Dermis blood vessel endothelial cell (primary cell): ENCODE measurements around the gene TGFBI. TPM values are rescaled to one million over a fixed set of nuclear protein-coding genes. Genes with fewer than 3 reads are reported as not detected.

Source experiments
- DNase-seq: peaks from one replicate; pipeline ENCODE4 v3.0.0; 2010
- total RNA-seq: library from RNA; depleted of rRNA; stranded (reverse); fragments of >200 nt; gene quantifications from 2 replicates; pipeline ENCODE4 v1.2.3, GENCODE V29; 2014

Gene TGFBI
- total RNA-seq, 1 donor from 2014 or later, result 9.5 TPM

GRCh38 chr5:136066661-136067271 lies 38.0 kb downstream of the TGFBI start:
- DNase-seq, result no peak

DNA sequence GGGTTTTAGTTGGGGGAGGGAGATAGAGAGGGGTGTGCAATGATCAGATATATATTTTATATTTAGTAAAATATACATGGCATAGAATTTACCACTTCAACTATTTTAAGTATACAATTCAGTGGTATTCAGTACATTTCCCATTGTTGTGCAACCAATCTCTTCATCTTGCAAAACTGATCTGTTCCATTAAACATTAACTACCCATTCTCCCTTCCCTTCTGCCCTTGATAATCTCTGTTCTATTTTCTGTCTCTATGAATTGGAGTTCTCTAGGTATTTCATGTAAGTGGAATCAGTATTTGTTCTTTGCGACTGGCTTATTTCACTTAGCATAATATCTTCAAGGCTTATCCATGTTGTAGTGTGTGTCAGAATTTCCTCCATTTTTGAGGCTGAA lies 38.6 kb downstream of the TGFBI start:
- DNase-seq, result no peak

- DNase-seq, result no peak
Measured at GRCh38 chr5:136070486-136071285, 41.9 kb downstream of the TGFBI start.

DNA sequence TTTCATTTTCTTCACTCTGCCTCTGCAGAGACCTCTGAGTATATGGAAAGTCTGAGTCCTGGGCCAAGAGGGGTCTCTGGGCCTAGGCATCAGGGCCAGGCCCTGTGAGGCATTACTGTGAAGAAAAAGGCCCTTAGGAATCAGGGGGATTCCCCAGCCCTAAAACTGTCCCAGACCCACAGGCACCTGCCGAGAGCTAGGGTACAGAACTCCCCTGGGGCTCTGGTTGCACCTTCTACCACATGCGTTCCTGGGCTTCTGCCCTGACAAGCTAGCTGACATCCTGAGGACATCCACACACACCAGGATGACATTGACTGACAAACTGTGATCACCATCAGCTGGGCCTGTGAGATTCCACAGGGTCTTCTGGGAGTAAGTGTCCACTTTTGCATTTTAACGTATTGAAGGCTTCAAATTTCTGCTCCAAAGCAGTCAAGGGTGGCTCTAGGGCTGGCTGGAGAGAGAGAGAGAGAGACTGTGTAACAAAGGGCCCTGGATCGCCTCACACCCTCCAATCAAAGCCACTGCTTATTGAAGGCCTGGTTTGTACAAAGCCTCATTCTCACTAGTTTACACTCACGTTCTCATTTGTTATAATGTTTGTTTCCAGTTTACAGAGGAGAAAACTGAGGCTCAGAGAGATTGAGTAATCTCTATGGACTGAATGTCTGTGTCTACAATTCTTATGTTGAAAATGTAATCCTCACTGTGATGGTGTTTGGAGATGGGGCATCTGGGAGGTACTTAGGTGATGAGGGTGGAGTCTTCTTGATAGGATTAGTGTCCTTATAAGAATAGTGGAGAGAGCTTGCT lies 45.1 kb downstream of the TGFBI start:
- DNase-seq, result no peak

- DNase-seq, result no peak
Measured at GRCh38 chr5:136075466-136075891, 46.7 kb downstream of the TGFBI start.

DNA sequence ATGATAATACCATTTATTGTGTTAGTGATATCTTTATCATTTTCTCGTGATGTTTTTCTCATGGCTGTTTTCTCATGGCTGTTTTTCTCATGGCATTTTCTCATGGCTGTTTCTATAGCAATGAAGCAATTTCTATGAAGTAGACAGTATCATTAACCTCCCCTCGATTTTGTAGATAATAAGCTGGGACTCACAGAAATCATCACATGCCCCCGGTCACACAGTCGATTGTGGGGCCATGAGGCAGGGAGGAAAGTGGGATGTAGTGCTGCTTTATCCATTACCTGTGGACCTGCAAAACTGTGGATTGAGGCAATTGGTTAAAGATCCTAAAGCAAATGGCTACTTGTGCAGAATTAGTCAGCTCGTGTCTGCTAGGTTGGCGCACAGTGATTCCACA lies 47.3 kb downstream of the TGFBI start:
- no peak for DNase-seq

- no peak for DNase-seq
Measured at GRCh38 chr5:136076881-136077445, 48.2 kb downstream of the TGFBI start.

- DNase-seq, result no peak
Measured at GRCh38 chr5:136079195-136079985, 50.6 kb downstream of the TGFBI start.

DNA sequence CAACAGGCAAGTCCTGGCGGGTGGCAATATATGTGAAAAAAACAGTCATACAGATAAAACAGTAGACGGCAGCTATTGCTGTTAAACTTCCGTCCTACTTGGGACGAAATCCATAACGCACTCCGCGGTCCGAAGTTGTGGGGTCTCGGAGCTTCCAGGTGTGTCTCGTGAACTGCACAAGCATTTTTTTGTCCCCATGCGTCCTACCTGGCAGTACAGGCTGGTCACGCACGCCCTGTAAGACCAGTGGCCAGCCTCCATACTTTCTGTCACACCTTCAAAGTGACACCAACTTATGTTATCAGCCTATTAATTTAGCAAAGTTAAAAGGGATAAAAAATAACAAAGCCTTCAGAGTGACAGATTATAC lies 51.3 kb downstream of the TGFBI start:
- peak; percentile 17 for DNase-seq

DNA sequence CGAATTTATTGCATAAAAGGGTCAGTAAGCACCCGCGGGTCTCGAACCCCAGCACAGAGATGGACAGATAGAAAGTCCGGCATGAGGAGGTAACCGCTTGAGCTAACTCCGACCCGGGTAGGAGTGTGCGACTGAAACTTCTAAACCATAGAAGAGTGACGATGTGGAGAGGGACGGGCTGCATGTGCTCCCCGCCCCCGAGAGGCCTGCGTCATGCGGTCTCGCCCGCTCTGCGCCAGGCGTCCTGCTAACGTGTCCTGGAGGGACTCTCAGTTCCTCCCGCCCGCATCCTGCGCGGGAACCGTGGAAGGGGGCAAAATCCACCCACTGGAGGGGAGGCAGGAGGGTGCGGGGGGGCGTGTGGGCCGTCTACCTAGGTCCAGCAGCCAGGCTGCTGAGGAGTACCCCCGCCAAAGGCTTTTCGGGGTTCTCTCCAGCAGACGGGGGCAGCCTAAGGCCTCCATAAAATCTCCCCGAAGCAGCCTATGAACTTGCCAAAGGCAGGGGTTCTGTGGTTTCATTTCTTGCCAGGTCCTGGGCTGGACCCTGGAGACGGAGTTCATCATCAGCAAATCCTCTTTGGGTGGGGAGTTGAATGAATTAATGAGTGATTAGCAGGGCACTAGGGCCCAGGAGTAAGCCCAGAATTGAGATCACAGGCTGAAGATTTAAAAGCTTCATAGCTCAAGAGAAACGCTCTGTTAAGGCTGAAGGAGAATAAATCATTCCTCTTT lies 51.9 kb downstream of the TGFBI start:
- DNase-seq, result peak; percentile 87

GRCh38 chr5:136081217-136081591 lies 52.4 kb downstream of the TGFBI start:
- no peak for DNase-seq

DNA sequence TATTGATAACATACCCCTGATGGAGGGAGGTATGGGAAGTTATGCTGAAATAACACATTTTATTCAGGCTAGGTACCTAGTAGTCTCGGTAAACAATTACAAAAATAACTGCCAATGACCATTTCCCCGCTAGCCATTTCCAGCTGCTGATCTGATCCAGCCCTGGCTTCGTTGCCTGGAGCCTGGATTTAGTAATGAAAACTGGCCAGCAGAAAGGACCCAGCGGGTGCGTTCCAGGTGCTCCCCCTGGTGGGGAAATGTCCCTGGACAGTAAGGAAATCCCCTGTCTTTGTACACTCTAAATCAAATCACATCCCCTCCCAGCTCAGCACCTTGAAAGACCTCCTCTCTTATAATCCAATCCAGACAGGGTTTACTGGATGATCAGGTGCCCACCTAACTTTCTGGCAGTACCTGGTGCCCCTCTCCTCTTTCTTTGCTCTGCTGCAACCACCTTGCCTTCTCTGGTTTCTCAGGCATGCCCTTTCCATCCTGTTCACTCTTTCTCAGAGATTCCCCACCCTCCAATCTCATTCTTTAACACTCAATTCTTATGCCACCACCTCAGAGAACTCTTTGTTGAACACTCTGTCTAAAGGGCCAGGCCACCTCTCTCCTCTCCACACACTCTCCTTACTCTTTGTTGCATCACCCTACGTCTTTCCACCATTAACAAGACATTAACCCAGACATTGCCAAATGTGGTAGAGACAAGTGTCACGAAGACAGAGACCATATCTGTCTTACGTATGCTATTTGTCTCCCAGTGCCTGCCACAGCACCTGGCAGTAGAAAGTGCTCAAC lies 53.8 kb downstream of the TGFBI start:
- peak; percentile 84 for DNase-seq

- DNase-seq, result no peak
Measured at GRCh38 chr5:136084698-136085097, 55.9 kb downstream of the TGFBI start.

DNA sequence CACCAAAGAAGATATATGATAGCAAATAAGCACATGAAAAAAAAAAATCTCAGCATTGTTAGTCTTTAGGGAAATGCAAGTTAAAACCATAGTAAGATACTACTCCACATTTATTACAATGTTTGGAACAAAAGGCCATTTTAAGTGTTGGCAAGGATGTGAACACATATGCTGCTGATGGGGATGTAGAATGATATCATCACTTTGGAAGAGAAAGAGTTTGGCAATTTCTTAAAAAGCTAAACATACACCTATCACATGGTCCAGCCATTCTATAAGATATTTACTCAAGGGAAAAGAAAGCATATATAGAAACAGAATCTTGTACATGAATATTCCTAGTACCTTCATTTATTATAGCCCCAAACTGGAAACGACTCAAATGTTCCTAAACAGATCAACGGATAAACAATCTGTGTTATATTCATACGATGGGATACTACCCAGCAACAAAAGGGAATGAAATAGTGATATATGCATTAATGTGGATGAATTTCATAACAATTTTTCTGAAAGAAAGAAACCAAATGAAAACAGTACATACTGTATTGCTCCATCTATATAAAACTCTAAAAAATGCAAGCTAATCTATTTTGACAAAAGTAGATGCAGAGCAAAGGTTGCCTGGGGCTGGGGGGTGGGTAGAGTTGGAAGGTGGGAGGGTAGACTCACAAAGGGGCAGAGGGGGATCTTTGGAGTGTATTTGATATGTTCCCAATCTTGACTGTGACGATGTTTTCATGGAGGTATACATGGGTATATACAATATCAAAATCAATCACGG lies 58.2 kb downstream of the TGFBI start:
- DNase-seq, result no peak

DNA sequence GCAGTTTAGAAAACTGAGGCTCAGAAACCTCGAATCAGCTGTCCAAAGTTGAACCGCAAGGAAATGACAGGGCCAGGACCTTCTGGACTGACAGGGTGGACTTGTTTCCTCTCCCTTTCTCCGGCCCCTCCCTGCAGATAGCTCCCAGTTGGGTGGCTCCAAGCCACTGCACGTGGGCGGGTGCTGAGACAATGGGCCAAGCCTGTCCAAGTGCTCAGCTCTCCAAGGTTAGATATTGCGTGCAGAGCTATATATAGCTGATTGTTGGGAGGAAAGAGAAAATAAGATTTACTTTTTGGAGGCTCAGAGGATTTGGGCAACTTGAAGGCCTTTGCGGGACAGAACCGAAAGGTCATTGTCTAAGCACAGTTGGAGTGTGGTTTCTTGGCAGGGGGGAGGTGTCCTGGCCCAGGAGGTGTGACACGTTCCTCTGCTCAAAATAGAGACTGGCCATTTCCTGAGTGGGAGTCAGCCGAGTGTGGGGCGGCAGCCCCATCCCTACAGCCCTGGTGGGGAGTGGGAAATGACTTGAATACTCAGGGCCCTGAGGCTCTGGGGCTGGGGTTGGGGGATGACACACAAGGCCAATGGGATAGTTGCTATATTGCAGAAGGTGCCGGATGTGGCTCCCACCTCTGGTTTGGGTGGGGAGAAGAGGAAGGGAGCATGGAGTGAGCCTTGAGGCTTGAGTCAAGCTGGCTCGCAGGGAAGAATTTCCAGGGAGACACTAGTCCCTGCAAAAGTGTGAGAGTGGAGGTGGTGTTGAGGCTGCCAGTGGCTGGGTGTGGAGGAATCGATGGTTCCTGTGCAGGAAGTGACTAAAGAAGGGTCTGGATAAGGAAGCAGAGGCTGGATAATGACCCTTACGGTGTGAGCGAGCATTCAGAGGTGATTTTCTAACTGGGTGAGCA lies 59.4 kb downstream of the TGFBI start:
- peak; percentile 81 for DNase-seq

- peak; percentile 19 for DNase-seq
Measured at GRCh38 chr5:136089791-136090190, 61.0 kb downstream of the TGFBI start.

GRCh38 chr5:136090319-136090718 lies 61.5 kb downstream of the TGFBI start:
- no peak for DNase-seq

DNA sequence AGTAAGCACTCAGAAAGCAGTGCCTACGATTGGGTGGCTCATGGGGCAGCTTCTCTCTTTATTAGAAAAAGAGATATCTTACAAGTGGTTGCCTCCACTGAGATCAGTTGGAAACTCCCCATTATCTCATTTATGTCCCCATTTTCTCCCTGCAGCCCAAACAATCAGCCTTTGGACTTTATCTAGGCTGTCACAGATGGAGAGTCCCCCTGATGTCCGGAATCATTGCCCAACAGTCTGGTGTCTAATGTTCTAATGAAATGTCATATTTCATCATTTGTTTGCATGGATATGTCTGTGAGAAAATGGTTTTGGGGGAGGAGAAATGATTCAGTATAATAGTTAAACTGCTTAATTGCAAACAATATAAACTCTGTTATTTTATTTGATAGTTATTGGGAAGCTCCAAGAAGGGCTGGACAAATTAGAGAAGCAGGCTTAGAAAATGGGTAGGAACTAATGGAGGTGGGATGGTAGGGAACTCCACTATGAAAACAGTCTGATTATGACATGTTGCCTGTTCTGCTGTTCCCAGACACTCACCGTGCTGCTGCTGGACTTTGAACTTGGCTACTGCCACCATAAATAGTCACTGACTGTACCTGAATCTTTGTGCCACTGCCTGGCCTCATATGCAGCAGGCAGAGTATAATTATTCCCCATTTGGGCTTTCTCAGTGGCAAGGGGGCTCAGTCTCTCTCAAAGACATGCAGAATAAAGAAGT lies 65.6 kb downstream of the TGFBI start:
- DNase-seq, result no peak
